Measurements from ENCODE around the gene LGR6. TPM values are rescaled to one million over a fixed set of nuclear protein-coding genes. Genes with fewer than 3 reads are reported as not detected.
A peak's percentile ranks its signal among the peaks of the same experiment; 100 is the strongest.
"Not testable (repeated sequence)": the region's sequence is repeated elsewhere in the genome, so short reads cannot be mapped to it uniquely, and the experiment has no call there.

Gene LGR6
- polyA plus RNA-seq, 3 donors: not detected

GRCh38 chr1:202351725-202352124, 158.1 kb downstream of the LGR6 start:
- H3K36me3 ChIP-seq (replicated peaks in 1 of 2; ENCODE audit: control insufficient read depth in 1 of 2, insufficient read depth in 2 of 2, low read length in 2 of 2): no peaks in the 10 kb centered on the region
- TF ChIP-seq, protein P1, sequence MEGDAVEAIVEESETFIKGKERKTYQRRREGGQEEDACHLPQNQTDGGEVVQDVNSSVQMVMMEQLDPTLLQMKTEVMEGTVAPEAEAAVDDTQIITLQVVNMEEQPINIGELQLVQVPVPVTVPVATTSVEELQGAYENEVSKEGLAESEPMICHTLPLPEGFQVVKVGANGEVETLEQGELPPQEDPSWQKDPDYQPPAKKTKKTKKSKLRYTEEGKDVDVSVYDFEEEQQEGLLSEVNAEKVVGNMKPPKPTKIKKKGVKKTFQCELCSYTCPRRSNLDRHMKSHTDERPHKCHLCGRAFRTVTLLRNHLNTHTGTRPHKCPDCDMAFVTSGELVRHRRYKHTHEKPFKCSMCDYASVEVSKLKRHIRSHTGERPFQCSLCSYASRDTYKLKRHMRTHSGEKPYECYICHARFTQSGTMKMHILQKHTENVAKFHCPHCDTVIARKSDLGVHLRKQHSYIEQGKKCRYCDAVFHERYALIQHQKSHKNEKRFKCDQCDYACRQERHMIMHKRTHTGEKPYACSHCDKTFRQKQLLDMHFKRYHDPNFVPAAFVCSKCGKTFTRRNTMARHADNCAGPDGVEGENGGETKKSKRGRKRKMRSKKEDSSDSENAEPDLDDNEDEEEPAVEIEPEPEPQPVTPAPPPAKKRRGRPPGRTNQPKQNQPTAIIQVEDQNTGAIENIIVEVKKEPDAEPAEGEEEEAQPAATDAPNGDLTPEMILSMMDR (IDR thresholded peaks at IDR 0.05): no peak
- peak overlapping the region in 1 of 7 donors; percentile 20 for H3K27ac Mint-ChIP-seq
- WGBS (ENCODE audit: insufficient coverage): 100% methylated on average over 1 of the region's 2 CpGs
- H2AFZ ChIP-seq (ENCODE audit: insufficient read depth, low read depth, low read length, poor library complexity, severe bottlenecking): no peak overlapping the region
- H3K79me2 ChIP-seq (ENCODE audit: insufficient read depth, low read length): peaks cover 82% of the 10 kb centered on the region
- H3K4me2 ChIP-seq (replicated peaks; ENCODE audit: extremely low read depth, low read length, poor library complexity, severe bottlenecking): no peak overlapping the region
- H3K4me1 Mint-ChIP-seq: peaks cover 45% of the 10 kb centered on the region
- H3K4me3 Mint-ChIP-seq: no peak overlapping the region
- no peak overlapping the region for H3K27ac ChIP-seq (ENCODE audit: low read depth in 1 of 2, low read length in 2 of 2)
- H3K9ac ChIP-seq (ENCODE audit: insufficient read depth, low read length, poor library complexity, severe bottlenecking): no peak overlapping the region
- peaks cover 23 to 28% of the 10 kb centered on the region in 2 donors for H3K4me1 ChIP-seq (ENCODE audit: control insufficient read depth in 1 of 2, insufficient read depth in 2 of 2, low read length in 2 of 2)
- peaks cover 0 to 1% (median 0%) of the 10 kb centered on the region in 3 donors for H3K27me3 Mint-ChIP-seq (ENCODE audit: low read depth in 3 of 3)
- no peaks in the 10 kb centered on the region for H3K27me3 ChIP-seq (ENCODE audit: control insufficient read depth in 2 of 2, insufficient read depth in 2 of 2, low read length in 2 of 2)
- intact Hi-C loops (cut with micrococcal nuclease): no loop called here
- H4K20me1 ChIP-seq (ENCODE audit: insufficient read depth, low read length): peaks cover 37% of the 10 kb centered on the region
- H3K36me3 Mint-ChIP-seq: peaks cover 2 to 19% of the 10 kb centered on the region in 2 donors
- H3K4me3 ChIP-seq (replicated peaks in 1 of 3; ENCODE audit: low read depth in 2 of 3, low read length in 3 of 3): no peak overlapping the region
- H3K9me3 ChIP-seq (replicated peaks in 1 of 2; ENCODE audit: control insufficient read depth in 1 of 2, insufficient read depth in 1 of 2, low read length in 2 of 2): no peaks in the 10 kb centered on the region
- H3K9me3 Mint-ChIP-seq: no peaks in the 10 kb centered on the region
- no peak for DNase-seq

GRCh38 chr1:202352583-202353197, 159.1 kb downstream of the LGR6 start:
- Mint-ChIP-seq H3K4me1 (peaks cover 47% of the 10 kb centered on the region), H3K27ac (peak overlapping the region in 4 of 7 donors; percentile 15 to 85 (median 72)), H3K36me3 (peaks cover 5 to 23% of the 10 kb centered on the region in 2 donors)
- H3K4me3 ChIP-seq (replicated peaks in 1 of 3; ENCODE audit: low read depth in 2 of 3, low read length in 3 of 3); intact Hi-C loops (cut with micrococcal nuclease); H3K27me3 ChIP-seq (ENCODE audit: control insufficient read depth in 2 of 2, insufficient read depth in 2 of 2, low read length in 2 of 2); H3K27me3 Mint-ChIP-seq (ENCODE audit: low read depth in 3 of 3); H3K9ac ChIP-seq (ENCODE audit: insufficient read depth, low read length, poor library complexity, severe bottlenecking); H3K9me3 Mint-ChIP-seq; H3K4me3 Mint-ChIP-seq; H3K9me3 ChIP-seq (replicated peaks in 1 of 2; ENCODE audit: control insufficient read depth in 1 of 2, insufficient read depth in 1 of 2, low read length in 2 of 2); DNase-seq; H3K36me3 ChIP-seq (replicated peaks in 1 of 2; ENCODE audit: control insufficient read depth in 1 of 2, insufficient read depth in 2 of 2, low read length in 2 of 2); H3K27ac ChIP-seq (ENCODE audit: low read depth in 1 of 2, low read length in 2 of 2); H2AFZ ChIP-seq (ENCODE audit: insufficient read depth, low read depth, low read length, poor library complexity, severe bottlenecking): not testable (repeated sequence)
- peak overlapping the region; percentile 3 for H3K4me2 ChIP-seq (replicated peaks; ENCODE audit: extremely low read depth, low read length, poor library complexity, severe bottlenecking)
- peaks cover 92% of the 10 kb centered on the region for H3K79me2 ChIP-seq (ENCODE audit: insufficient read depth, low read length)
- peaks cover 23 to 28% of the 10 kb centered on the region in 2 donors for H3K4me1 ChIP-seq (ENCODE audit: control insufficient read depth in 1 of 2, insufficient read depth in 2 of 2, low read length in 2 of 2)
- peaks cover 47% of the 10 kb centered on the region for H4K20me1 ChIP-seq (ENCODE audit: insufficient read depth, low read length)
- 63% methylated on average over 8 of the region's 11 CpGs for WGBS (ENCODE audit: insufficient coverage)
